Renal cortex interstitium (tissue), 11 donors: ENCODE data around the gene ADAMTS4. TPM values are rescaled to one million over a fixed set of nuclear protein-coding genes. Genes with fewer than 3 reads are reported as not detected.
A peak's percentile ranks its signal among the peaks of the same experiment; 100 is the strongest.

Experiments used
- DNase-seq, 11 donors: peaks; one replicate each; pipeline ENCODE4 v3.0.0-alpha.2; 2013; ENCODE audit warnings: low read depth in 9 of 11, low spot score in 4 of 11; ENCODE audit errors: extremely low read depth in 1 of 11
- polyA plus RNA-seq, 3 donors: library from polyadenylated mRNA; unstranded; fragments of 120-200 nt; gene quantifications; one replicate each; pipeline ENCODE4 v1.2.1, GENCODE V29; 2013; ENCODE audit not compliant: insufficient read length in 3 of 3

The ADAMTS4 gene
- polyA plus RNA-seq, 3 donors = 0.60 to 1.1 (median 0.78) TPM

- no peak for DNase-seq
Measured at GRCh38 chr1:161200421-161200991, 1.7 kb upstream of the ADAMTS4 start.

GRCh38 chr1:161199506-161200139 is 769 bp upstream of the ADAMTS4 start:
- no peak for DNase-seq

GRCh38 chr1:161198194-161198896 is 509 bp downstream of the ADAMTS4 start:
- peak in 2 of 11 donors; percentile 29 to 67 for DNase-seq

GRCh38 chr1:161197560-161198193 is 1.2 kb downstream of the ADAMTS4 start:
- no peak for DNase-seq

- DNase-seq = peak in 1 of 11 donors; percentile 39
Measured at GRCh38 chr1:161196521-161197451, 2.1 kb downstream of the ADAMTS4 start.

- no peak for DNase-seq
Measured at GRCh38 chr1:161196111-161196510, 2.7 kb downstream of the ADAMTS4 start.

GRCh38 chr1:161195171-161195570 is 3.7 kb downstream of the ADAMTS4 start:
- DNase-seq = no peak

GRCh38 chr1:161193561-161194235 is 5.2 kb downstream of the ADAMTS4 start:
- DNase-seq = no peak

- DNase-seq = peak in 1 of 11 donors; percentile 46
Measured at GRCh38 chr1:161192476-161193465, 6.1 kb downstream of the ADAMTS4 start.

- no peak for DNase-seq
Measured at GRCh38 chr1:161191971-161192370, 6.9 kb downstream of the ADAMTS4 start.

GRCh38 chr1:161190962-161191521 is 7.8 kb downstream of the ADAMTS4 start:
- no peak for DNase-seq

- DNase-seq = no peak
Measured at GRCh38 chr1:161189036-161189435, 9.8 kb downstream of the ADAMTS4 start.

- DNase-seq = no peak
Measured at GRCh38 chr1:161188381-161188780, 10.5 kb downstream of the ADAMTS4 start.

GRCh38 chr1:161187311-161187710 is 11.5 kb downstream of the ADAMTS4 start:
- DNase-seq = no peak

GRCh38 chr1:161185732-161186311 is 13.0 kb downstream of the ADAMTS4 start:
- no peak for DNase-seq

GRCh38 chr1:161185282-161185682 is 13.6 kb downstream of the ADAMTS4 start:
- DNase-seq = peak in 1 of 11 donors; percentile 51

- DNase-seq = no peak
Measured at GRCh38 chr1:161182214-161182613, 16.6 kb downstream of the ADAMTS4 start.
